NOMO-1 treated with DMSO at 0.1 percent for 48 hours (cell line): Measurements from ENCODE around the gene LIN7A.

Experiments
- DNase-seq: peaks from one replicate; lab custom pipeline; 2025; ENCODE audit not compliant: unreplicated experiment; lab: John Stamatoyannopoulos, UW

LIN7A gene

GRCh38 chr12:80861641-80862378 lies 75.9 kb downstream of the LIN7A start:
- no peak for DNase-seq

GRCh38 chr12:80860928-80861327 lies 76.8 kb downstream of the LIN7A start:
- no peak for DNase-seq

GRCh38 chr12:80860206-80860605 lies 77.5 kb downstream of the LIN7A start:
- no peak for DNase-seq

DNA sequence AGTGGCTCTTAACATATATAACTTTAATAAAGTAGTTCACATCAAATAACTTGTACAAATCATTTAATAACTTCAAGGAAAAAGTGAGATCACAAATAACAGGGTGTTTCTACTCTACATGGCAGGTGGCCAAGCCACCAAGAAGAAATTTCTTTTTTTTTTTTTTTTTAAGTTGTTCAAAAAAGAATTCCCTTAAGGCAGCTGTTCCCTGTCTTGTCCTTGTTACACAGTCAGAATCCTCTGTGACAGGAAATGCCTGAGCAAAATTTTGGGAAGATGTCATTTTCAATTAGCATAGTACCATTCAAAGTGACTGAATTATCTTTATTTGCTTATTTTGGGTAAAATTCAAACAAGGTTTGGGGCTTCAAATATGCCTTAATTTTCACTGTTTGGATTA lies 79.4 kb downstream of the LIN7A start:
- DNase-seq = no peak

- DNase-seq = no peak
Measured at GRCh38 chr12:80857311-80857710, 80.4 kb downstream of the LIN7A start.

DNA sequence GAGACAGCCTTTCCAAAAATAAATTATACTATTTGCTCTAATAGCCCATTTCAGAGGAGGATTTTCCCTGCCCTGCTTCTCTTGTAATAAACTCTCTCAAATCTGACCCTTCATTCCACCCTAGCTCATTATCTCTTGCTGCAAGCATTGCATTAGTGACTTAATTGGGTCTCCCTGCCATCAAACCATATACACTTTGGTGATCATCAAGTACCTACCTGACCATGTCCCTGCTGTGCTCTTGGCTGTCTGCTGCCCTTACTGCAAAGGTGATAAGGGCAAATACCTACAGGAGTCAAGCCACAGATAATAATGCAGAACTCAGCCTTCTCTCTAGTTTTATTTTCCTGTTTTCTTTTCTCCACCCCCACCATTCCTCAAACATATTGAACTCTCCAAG lies 88.4 kb downstream of the LIN7A start:
- DNase-seq = no peak

DNA sequence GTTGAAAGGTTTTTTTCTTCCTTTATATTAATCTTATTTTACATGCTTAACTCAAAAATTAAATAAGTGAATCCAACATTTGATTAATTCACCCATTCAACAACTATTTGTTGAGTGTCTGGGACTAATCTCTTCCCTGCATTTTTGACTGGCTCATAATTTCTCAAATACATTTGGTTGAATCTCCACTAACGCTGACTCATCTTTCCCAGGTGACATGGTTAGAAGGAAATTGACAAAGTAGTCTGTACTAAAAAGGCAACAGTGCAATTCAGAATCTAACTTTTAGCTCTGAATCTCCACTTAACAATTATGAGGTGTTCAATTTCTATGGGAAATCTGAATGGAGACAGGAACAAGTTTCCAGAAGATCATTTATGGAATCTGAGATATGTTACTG lies 88.9 kb downstream of the LIN7A start:
- no peak for DNase-seq

DNA sequence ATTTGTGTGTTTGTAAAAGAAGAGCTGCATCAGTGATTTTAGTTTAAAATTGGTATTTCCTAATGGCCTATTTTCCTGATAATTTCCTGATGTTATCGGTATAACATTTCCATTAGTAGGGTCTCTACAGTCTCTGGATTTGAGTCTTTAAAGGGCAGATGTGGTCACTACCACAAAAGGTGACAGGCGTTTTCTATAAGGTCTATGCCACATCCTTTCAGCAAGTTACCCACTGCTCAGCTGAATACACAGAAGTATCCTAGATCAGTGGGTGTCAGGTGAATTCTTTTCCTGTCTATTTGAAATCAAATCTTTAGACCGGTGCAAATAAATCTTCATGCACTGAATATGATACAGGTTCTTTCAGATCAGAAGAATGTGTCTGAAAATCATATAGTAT lies 90.2 kb downstream of the LIN7A start:
- DNase-seq = no peak

DNA sequence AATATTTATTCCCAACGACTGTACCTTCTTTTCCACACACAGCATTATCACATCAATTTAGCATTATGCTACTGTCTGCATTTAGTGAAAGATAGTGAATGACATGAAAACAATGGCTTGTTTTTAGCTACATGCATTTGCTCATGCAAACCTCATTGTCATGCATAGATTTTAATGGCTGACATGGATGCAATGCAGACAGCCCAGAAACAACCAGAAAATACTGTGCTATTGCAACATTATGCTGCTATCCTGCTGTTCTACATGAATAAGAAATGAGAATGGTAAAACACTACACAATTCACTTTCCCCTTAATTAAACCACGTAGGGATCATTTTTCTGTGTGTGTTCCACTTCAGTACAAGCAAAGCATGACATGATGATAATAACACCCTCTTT lies 90.8 kb downstream of the LIN7A start:
- DNase-seq = no peak

DNA sequence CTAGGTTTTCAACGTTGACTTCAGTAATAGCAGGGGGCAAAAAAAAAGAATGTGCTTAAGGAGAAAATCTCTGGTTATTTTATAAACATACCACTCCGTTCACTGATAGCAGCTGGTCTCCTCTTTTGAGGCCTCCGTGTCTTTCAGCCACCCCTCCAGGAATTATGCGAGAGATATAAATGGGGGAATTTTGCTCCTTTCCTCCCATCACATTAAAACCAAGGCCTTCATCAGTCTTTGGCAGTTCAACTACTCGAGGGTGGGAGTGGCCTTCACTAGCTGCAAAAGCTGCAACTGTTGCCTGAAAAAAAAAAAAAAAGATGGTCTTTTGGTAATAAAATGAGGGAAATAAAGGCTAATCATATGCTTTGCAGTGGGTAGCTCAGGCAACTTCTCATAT lies 92.1 kb downstream of the LIN7A start:
- DNase-seq = no peak

GRCh38 chr12:80843969-80844368 lies 93.8 kb downstream of the LIN7A start:
- no peak for DNase-seq

- no peak for DNase-seq
Measured at GRCh38 chr12:80838708-80839107, 99.0 kb downstream of the LIN7A start.

- no peak for DNase-seq
Measured at GRCh38 chr12:80838024-80838658, 99.6 kb downstream of the LIN7A start.

DNA sequence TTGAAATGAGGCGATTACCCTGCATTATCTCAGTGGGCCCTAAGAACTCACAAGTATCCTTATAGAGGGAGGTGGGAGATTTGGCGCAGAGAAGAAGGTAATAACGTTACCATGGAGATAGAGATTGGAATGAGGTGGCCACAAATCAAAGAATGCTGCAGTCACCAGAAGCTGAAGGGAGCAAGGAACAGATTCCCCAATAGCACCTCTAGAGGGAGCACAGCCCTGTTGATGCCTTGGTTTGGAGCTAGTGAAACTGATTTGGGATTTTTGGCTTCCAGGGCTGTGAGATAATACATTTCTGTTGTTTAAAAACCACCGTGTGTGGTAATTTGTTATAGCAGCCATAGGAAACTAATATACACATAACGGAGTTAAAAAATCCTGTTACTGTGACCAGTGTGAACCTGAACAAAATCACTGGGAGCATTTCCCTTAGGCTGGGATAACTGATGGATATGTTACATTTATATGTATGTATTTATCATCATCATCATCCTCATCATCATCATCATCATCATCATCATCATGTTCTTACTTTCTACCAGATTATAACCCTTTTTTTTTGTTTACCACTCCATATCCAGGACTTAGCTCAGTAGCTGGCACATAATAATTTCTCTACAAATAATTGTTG lies 100.3 kb downstream of the LIN7A start:
- DNase-seq = peak; percentile 1

- DNase-seq = no peak
Measured at GRCh38 chr12:80834724-80835123, 103.0 kb downstream of the LIN7A start.

- DNase-seq = no peak
Measured at GRCh38 chr12:80830533-80831088, 107.1 kb downstream of the LIN7A start.

DNA sequence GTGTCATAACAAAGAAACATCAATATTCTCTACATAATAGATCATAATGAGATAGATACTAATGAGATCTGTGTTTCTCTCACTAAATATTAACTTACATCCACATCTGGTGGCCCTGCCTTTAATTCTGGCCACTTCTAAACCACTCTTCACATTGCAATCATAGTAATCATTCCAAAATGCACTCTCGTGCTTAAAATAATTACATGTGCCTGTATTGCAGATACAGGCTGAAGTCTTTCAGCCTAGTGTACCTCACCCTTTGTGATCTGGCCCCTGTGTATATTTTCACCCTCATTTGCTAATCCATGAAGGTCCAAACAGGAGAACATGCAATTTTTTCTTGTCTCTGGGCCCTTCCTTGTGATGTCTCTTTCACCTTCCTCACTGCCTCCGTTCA lies 108.0 kb downstream of the LIN7A start:
- no peak for DNase-seq

DNA sequence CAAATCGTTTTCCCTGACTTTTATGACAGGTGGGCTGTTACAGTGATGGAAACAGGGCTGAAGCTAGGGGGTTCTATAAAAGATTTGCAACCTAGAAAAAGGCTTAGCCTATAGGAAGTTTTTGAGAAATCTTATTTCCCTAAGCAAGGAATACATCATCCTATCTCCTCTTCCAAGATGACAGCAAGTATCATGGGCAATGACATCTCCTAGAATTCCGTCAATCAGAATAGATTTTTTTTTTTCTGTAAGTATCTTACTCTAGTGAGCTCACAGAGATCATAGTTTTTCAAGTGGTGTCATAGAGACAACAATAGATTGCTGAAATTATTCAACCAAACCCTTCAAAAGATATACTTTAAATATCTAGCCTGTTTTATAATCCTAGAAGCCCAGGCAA lies 112.2 kb downstream of the LIN7A start:
- DNase-seq = no peak

- no peak for DNase-seq
Measured at GRCh38 chr12:80823393-80823792, 114.3 kb downstream of the LIN7A start.

GRCh38 chr12:80821513-80822000 lies 116.2 kb downstream of the LIN7A start:
- DNase-seq = no peak

- DNase-seq = no peak
Measured at GRCh38 chr12:80818878-80819277, 118.9 kb downstream of the LIN7A start.

DNA sequence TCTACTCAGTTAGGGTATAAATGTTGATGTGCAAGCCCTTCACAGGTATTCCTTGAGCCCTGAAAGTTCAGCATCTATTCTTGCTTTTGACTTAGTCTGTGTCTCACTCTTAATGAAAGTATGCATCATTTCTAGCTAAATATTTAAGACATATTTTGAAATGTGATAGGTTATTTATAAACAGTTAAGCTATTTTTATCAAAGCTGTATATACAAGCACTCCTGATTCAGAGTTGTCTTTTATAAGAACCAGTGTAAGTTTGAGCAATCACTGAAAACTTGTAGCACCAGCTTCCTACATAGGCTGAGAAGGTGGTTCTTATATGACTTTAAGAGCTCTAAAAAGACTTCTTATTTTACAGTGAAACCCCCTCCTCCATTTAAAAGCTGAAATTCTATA lies 122.4 kb downstream of the LIN7A start:
- no peak for DNase-seq
